PC-3 (cell line): ENCODE measurements around the gene CSRP2. TPM values are rescaled to one million over a fixed set of nuclear protein-coding genes. Genes with fewer than 3 reads are reported as not detected.

Experiments
- ATAC-seq: fragments of 200-7000 bp; cut with Tn5 transposase; 2 replicates; pipeline ENCODE4 v1.9.1; 2020; ENCODE audit warnings: mild to moderate bottlenecking, moderate library complexity
- BruUV-seq: library from RNA; stranded (reverse); fragments of 400-500 nt; replicated peaks from 2 replicates; lab custom pipeline; 2021; lab: Mats Ljungman, UMichigan
- CTCF ChIA-PET: fragments of 300-600 bp; sonication (Branson Sonifier 250); formaldehyde crosslinking; loops from one replicate; lab custom pipeline; 2022; ENCODE audit warnings: antibody characterized with exemption; lab: Charles Lee
- POLR2A ChIA-PET: fragments of 300-600 bp; sonication (Branson Sonifier 250); formaldehyde crosslinking; loops from one replicate; lab custom pipeline; 2022; ENCODE audit warnings: antibody characterized with exemption; ENCODE audit not compliant: unreplicated experiment; lab: Charles Lee
- DNase-seq: peaks from one replicate; pipeline ENCODE4 v3.0.0-alpha.2; 2015
- H2AFZ ChIP-seq: fragments of 300-600 bp; sonication (generic); 2 replicates; pipeline ENCODE4 v1.6.0; 2016; ENCODE audit warnings: antibody characterized with exemption, low read length
- H3F3A ChIP-seq: fragments of 300-600 bp; sonication (generic); one replicate; pipeline ENCODE4 v1.6.0; 2017; ENCODE audit warnings: antibody characterized with exemption, low read length, control low read depth, mild to moderate bottlenecking; ENCODE audit not compliant: unreplicated experiment
- H3K27ac ChIP-seq: fragments of 300-600 bp; sonication (generic); 2 replicates; pipeline ENCODE4 v1.5.1; 2016; ENCODE audit warnings: mild to moderate bottlenecking, low read length
- H3K27me3 ChIP-seq: fragments of 300-600 bp; sonication (generic); 2 replicates; pipeline ENCODE4 v1.6.1; 2016; ENCODE audit warnings: low read length, mixed read lengths
- H3K36me3 ChIP-seq: fragments of 300-600 bp; sonication (generic); 2 replicates; pipeline ENCODE4 v1.6.1; 2016; ENCODE audit warnings: low read depth, mixed run types, low read length, mixed read lengths
- H3K4me1 ChIP-seq: fragments of 300-600 bp; sonication (generic); 2 replicates; pipeline ENCODE4 v1.5.1; 2016; ENCODE audit warnings: low read length; ENCODE audit not compliant: insufficient read depth
- H3K4me2 ChIP-seq: fragments of 300-600 bp; sonication (generic); 2 replicates; pipeline ENCODE4 v1.6.0; 2016; ENCODE audit warnings: low read length
- H3K4me3 ChIP-seq: fragments of 300-600 bp; sonication (generic); 2 replicates; pipeline ENCODE4 v1.5.1; 2016; ENCODE audit warnings: mild to moderate bottlenecking, low read length, mixed read lengths
- H3K79me2 ChIP-seq: fragments of 300-600 bp; sonication (generic); 2 replicates; pipeline ENCODE4 v1.6.1; 2017; ENCODE audit warnings: low read length, mixed read lengths
- H3K9ac ChIP-seq: fragments of 300-600 bp; sonication (generic); 2 replicates; pipeline ENCODE4 v1.6.0; 2016; ENCODE audit warnings: mild to moderate bottlenecking, low read length
- H3K9me2 ChIP-seq: fragments of 300-600 bp; sonication (generic); replicated peaks from 2 replicates; pipeline ENCODE4 v1.6.1; 2016; ENCODE audit warnings: mixed run types, low read length, mixed read lengths
- H3K9me3 ChIP-seq: fragments of 300-600 bp; sonication (generic); 2 replicates; pipeline ENCODE4 v1.6.1; 2016; ENCODE audit warnings: low read length, mixed read lengths
- H4K20me1 ChIP-seq: fragments of 300-600 bp; sonication (generic); 2 replicates; pipeline ENCODE4 v1.6.1; 2016; ENCODE audit warnings: low read length, mixed read lengths
- EZH2 ChIP-seq: fragments of 300-600 bp; sonication (generic); IDR thresholded peaks from one replicate; pipeline ENCODE4 v1.6.1; 2017; ENCODE audit warnings: antibody characterized with exemption, mild to moderate bottlenecking, low read length; ENCODE audit not compliant: unreplicated experiment
- EZH2phosphoT487 ChIP-seq: fragments of 300-600 bp; sonication (generic); IDR thresholded peaks from 2 replicates; pipeline ENCODE4 v1.6.1; 2018; ENCODE audit warnings: mild to moderate bottlenecking, antibody characterized with exemption, low read length, borderline replicate concordance
- intact Hi-C: fragments of 100-400 bp; cut with micrococcal nuclease; formaldehyde crosslinking; loops from 2 replicates; pipeline ENCODE4 v1.9.0; 2023
- total RNA-seq: library from RNA; depleted of rRNA; stranded (reverse); fragments of >200 nt; gene quantifications from 2 replicates; pipeline ENCODE4 v1.2.3, GENCODE V29; 2014
- TF ChIP-seq, protein P1 (sequence below): fragments of 300-600 bp; sonication (generic); conservative IDR thresholded peaks from 2 replicates; pipeline ENCODE4 v1.5.1; 2017; ENCODE audit warnings: antibody characterized with exemption, low read depth, mild to moderate bottlenecking, low read length

CSRP2 gene
- total RNA-seq, 1 experiment from 2014 or later: 36.3 TPM

- no TSS peak for BruUV-seq
- no peaks in the 10 kb centered on the region for H3K9me2 ChIP-seq
- no peaks in the 10 kb centered on the region; the same call in 1 of the 2 replicates for H3K36me3 ChIP-seq
- H3K27ac ChIP-seq: no peak overlapping the region
- H3K27me3 ChIP-seq: no peaks in the 10 kb centered on the region
- TF ChIP-seq EZH2 (no peak), EZH2phosphoT487 (no peak)
- TF ChIP-seq, protein P1, sequence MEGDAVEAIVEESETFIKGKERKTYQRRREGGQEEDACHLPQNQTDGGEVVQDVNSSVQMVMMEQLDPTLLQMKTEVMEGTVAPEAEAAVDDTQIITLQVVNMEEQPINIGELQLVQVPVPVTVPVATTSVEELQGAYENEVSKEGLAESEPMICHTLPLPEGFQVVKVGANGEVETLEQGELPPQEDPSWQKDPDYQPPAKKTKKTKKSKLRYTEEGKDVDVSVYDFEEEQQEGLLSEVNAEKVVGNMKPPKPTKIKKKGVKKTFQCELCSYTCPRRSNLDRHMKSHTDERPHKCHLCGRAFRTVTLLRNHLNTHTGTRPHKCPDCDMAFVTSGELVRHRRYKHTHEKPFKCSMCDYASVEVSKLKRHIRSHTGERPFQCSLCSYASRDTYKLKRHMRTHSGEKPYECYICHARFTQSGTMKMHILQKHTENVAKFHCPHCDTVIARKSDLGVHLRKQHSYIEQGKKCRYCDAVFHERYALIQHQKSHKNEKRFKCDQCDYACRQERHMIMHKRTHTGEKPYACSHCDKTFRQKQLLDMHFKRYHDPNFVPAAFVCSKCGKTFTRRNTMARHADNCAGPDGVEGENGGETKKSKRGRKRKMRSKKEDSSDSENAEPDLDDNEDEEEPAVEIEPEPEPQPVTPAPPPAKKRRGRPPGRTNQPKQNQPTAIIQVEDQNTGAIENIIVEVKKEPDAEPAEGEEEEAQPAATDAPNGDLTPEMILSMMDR: no peak
- H4K20me1 ChIP-seq: no peaks in the 10 kb centered on the region
- no peaks in the 10 kb centered on the region for H3K9me3 ChIP-seq
- CTCF ChIA-PET: no interaction called here
- DNase-seq (no peak), ATAC-seq (no peak)
- no peaks in the 10 kb centered on the region for H3K4me1 ChIP-seq
- no peak overlapping the region for H3K4me2 ChIP-seq
- H3K79me2 ChIP-seq: no peaks in the 10 kb centered on the region
- H3K4me3 ChIP-seq: no peak overlapping the region
- intact Hi-C loops: no loop called here
- H3F3A ChIP-seq: no peaks in the 10 kb centered on the region
- H2AFZ ChIP-seq: no peak overlapping the region
- no peak overlapping the region for H3K9ac ChIP-seq
- POLR2A ChIA-PET: no interaction called here
These were observed 15.7 kb downstream of the CSRP2 start for GRCh38 chr12:76863005-76863670.

- intact Hi-C loops: no loop called here
- ATAC-seq: no peak
- Histone ChIP-seq H3K27me3 (no peaks in the 10 kb centered on the region), H3K9me2 (no peaks in the 10 kb centered on the region), H3K9me3 (no peaks in the 10 kb centered on the region), H3K79me2 (no peaks in the 10 kb centered on the region), H3K4me1 (no peaks in the 10 kb centered on the region), H3K4me3 (no peak overlapping the region), H3K27ac (no peak overlapping the region), H3K9ac (no peak overlapping the region), H3K4me2 (no peak overlapping the region), H3K36me3 (peaks cover 11% of the 10 kb centered on the region), H2AFZ (no peak overlapping the region), H4K20me1 (no peaks in the 10 kb centered on the region), H3F3A (no peaks in the 10 kb centered on the region)
- BruUV-seq: no TSS peak
- CTCF ChIA-PET: no interaction called here
- no peak for TF ChIP-seq EZH2
- no peak for TF ChIP-seq EZH2phosphoT487
- TF ChIP-seq, protein P1: no peak
- DNase-seq: no peak
- POLR2A ChIA-PET: no interaction called here
These were observed 18.6 kb downstream of the CSRP2 start for GRCh38 chr12:76860256-76860655.

DNA sequence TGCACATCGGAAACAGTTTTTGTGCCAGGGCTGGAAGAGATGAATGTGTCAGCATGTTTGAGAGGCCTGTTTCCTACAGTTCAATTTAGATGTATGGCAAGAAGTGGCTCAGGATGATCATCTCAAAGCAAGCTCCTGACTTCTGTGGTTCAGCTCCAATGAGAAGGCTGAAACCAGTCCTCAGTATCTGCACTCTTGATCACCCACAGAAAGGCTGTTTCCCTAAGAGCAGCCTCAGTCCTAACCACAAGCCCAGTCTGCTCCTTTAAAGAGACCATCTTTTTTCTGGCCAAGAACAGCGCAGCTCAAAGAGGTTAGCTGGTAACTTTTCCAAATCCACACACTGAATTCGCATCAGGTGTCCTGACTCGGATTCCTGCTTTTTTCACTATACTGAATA is 19.2 kb downstream of the CSRP2 start:
- Histone ChIP-seq H3K4me3 (no peak overlapping the region), H3K36me3 (peaks cover 11% of the 10 kb centered on the region), H3K27me3 (no peaks in the 10 kb centered on the region), H3K9ac (no peak overlapping the region), H3K9me3 (no peaks in the 10 kb centered on the region), H3K9me2 (no peaks in the 10 kb centered on the region), H3K4me2 (no peak overlapping the region), H2AFZ (no peak overlapping the region), H3K4me1 (no peaks in the 10 kb centered on the region), H4K20me1 (no peaks in the 10 kb centered on the region), H3K27ac (no peak overlapping the region), H3F3A (no peaks in the 10 kb centered on the region), H3K79me2 (no peaks in the 10 kb centered on the region)
- intact Hi-C loops: no loop called here
- ChIA-PET CTCF (no interaction called here), POLR2A (no interaction called here)
- ATAC-seq (no peak), DNase-seq (no peak)
- TF ChIP-seq EZH2 (no peak), EZH2phosphoT487 (no peak)
- TF ChIP-seq, protein P1: no peak
- BruUV-seq: no TSS peak
